HG03354 (cell line): Measurements from ENCODE around the gene ARSJ.
A peak's percentile ranks its signal among the peaks of the same experiment; 100 is the strongest.
"Not testable (repeated sequence)": the region's sequence is repeated elsewhere in the genome, so short reads cannot be mapped to it uniquely, and the experiment has no call there.

Experiments
- ATAC-seq: cut with Tn5 transposase; IDR thresholded peaks from one replicate; pipeline ENCODE4 v1.9.1; 2021; ENCODE audit warnings: mild to moderate bottlenecking; ENCODE audit not compliant: unreplicated experiment, poor library complexity, severe bottlenecking

Gene ARSJ

DNA sequence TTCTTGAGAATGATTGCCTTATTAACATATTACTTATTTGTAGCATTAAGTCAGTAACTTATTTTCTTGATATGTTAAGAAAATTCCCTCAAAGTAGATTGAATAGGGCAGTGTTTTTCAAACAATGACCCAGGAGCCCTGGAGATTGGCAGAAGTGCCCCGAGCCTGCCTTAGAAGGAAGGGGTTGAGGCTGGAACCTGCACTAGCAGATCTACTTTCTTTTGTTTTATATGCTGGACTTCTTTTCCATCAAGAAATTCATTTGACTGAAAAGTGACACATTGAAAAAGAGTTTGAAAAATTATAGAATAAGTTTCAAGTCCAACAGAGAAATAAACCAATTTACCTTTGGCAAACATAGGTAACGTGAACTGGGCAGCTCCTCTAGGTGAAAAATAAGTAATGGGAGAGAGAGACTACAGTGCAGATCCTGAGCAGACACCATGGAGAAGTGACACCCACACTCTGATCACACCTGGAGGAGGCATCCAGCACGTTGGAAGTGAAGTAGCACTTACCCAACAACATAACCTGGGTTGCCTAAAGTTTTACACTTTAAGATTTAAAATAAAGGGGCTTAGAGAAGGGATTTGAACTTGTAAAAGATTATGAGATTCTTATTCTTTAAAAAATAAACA lies 18.6 kb downstream of the ARSJ start:
- ATAC-seq = no peak

DNA sequence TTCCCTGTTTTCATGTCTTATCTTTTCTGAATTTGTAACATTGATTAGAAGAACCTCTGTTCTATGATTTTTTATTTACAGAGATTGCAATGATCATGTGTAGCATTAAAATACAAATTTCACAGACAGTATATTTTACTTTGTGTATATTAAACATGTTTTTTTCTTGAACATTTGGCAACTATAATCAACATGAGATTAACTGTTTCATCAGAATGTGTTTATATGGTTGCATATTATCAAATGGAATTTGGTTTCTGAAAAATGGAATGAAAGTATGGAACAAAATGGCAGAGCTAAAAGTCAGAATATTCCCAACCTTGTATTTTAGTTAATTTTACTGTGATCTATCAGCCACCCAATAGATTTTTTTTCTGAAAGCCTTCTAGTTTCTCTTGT lies 19.9 kb downstream of the ARSJ start:
- no peak for ATAC-seq

DNA sequence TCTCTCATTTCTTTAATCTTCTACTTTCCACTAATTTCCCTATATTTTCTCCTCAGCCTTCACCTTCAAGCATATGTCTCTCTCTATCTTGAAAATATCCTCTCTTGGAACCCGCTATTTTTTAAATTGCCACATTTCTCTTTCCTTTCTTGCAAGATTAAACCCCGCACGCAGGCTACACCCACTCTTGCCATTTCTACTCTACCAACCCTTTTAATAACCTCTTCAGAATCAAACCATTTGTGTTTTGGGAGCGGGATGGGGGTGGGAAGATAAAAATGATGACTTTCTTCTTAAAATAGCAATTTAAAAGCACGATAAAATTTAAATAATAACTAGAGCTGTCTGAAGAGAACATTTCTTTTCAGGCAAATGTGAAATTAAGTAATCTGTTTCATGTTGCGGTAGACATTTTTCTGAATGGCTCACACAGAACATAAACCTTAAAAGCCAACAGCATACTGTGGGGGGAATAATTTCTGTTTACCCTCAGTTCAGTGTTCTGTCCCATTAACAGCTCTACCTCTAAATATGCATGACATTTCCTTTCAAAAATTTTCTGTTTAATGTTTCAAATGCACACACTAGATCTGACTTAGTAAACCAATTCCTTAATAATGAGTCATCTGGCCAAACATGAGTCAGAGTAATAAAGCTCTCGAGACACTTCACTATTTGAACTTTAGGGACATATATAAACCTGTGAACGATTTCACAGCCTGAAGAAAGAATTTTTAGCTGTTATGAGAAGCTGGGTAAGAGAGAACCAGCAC lies 20.5 kb downstream of the ARSJ start:
- no peak for ATAC-seq

DNA sequence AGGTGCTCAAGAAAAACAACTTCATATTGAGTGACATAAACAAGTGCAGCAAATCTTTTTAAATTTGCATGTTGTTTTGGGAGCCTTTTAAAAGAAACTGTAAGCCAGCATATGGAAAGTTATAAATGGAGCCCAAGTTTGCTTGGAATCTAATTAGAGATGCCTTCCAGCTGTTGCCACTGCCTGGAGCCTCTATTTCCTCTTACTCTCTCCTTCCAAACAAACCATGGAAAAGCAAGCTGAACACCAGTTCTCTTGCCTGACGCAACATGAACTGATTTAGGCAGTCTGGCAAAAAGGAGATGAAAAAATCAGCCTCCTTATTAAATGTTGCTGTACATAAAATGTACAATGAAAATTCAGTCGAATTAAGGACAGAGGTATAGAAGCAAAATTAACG lies 21.5 kb downstream of the ARSJ start:
- no peak for ATAC-seq

DNA sequence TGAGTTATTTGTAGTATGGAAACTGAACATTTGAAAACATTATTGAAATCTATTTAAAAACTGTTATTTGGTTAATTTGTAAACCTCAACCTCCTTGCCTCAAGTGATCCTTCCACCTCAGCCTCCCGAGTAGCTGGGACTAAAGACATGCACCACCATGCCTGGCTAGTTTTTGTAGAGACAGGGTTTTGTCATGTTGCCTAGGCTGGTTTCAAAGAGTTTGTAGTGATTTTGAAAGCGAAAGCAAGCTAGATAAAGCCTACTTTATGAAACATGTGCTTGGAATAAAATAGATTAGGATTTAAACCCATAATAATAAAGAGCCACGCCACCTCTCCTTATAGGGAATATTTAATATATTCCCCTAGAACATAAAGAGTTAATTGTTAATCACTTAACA lies 23.5 kb downstream of the ARSJ start:
- ATAC-seq = peak; percentile 62

DNA sequence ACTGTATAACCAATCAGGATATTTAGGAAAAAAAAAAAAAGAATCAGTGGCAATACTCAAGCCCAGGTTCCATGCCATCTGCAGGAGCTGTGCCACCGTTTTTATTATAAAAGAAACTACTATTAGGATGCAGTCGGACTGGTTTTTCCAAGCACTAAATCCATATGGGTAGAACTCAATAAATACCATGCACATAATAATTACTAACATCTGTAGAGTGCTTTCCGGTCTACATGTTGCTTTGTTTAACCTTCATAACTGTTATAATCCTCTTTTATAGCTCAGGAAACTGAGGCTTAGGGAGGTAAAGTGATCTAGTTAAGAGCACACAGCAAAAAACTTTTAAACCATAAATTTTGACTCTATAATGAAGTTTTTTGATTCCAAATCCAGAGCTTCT lies 24.0 kb downstream of the ARSJ start:
- no peak for ATAC-seq

DNA sequence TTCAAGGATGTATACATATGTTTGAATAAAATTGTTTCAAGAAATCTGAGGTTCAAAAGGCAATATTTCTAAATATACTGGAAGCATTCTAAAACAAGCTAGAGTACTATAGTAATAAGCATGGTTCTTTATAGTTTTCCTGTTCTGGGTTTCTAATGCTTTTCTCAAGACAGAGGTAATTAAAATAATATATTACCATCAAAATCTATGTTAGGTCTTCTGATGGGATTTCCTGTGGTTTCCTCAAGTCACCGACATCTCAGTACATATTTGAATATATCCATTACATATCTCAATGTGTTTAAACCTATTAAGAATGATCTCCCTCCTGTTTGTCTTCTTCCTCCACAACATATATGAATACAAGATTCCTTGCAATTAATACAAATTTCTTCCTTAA lies 25.6 kb downstream of the ARSJ start:
- ATAC-seq = no peak

GRCh38 chr4:113952452-113953029 lies 26.9 kb downstream of the ARSJ start:
- peak; percentile 93 for ATAC-seq

- no peak for ATAC-seq
Measured at GRCh38 chr4:113951263-113951662, 28.2 kb downstream of the ARSJ start.

DNA sequence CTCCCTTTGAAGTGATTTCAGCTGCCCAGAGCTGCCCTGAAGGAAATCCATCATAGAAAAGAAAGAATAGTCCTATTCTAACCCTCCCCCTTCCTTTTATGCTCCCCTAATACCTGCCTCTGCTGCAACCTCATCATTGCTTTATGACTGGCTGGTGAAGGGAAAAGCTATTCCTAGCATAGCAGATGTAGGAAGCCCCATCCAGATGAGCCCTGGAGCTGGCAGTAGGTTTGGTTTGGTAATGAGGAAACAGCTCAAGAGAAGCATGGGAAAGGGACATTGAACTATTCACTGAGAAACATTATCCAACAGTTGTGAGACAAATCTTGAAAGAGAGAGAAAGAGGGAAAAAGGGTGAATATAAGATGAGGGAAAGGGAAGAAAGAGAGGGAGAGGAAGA lies 29.2 kb downstream of the ARSJ start:
- ATAC-seq = no peak

DNA sequence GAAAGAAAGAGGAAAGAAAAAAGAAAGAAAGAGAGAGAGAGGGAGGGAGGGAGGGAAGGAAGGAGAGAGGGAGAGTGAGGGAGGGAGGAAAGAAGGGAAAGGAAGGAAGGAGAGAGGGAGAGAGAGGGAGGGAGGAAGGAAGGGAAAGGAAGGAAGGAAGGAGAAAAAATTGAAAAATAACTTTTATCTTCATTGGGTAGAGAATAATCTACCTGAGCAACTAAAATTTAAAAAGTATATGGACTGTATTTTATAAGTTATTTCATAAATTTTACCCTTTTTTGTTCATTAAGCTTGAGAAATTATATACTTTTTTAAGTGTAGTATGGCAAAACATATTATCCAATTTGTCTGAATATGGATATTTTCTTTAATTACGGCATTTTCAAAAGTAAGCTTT lies 32.0 kb downstream of the ARSJ start:
- ATAC-seq = no peak

- ATAC-seq = no peak
Measured at GRCh38 chr4:113945906-113946305, 33.5 kb downstream of the ARSJ start.

DNA sequence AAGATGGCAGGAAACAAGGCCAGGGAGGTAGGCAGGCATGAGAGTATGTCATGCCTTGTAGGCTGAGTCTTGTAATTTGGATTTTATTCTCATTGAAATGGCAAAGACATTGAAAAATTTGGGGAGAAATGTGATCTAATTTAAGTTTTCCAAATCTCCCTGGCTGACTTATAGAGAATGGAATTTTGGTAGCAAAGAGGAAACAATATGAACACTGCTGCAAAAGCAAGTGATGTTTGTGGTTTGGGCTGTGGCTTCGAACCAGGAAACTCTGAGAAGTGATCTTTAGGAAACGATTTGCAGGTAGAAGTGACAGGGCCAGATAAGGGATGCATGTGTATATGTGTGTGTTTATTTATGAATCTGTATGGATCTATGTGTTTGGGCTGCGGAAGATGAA lies 35.6 kb downstream of the ARSJ start:
- no peak for ATAC-seq

GRCh38 chr4:113943085-113943484 lies 36.4 kb downstream of the ARSJ start:
- no peak for ATAC-seq

DNA sequence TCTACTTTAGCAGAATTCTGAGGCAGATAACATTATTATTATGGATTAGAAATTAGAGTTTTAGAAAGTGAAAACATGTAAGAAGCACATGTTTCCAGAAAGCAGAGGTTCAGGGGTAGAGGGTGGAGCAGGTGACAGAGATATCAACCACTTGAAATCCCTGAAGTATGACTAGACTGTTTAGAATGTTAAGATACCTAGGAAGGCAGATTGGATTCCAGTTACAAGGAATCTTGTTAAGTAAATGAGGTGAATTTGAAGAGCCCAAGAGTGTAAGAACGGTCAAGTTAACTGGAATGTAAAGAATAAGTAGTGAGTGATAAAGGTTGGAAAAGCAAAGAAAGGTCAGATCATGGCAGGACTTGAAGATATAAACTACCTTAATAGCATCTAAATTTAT lies 37.6 kb downstream of the ARSJ start:
- ATAC-seq = no peak

- ATAC-seq = not testable (repeated sequence)
Measured at GRCh38 chr4:113940103-113940502, 39.3 kb downstream of the ARSJ start.

DNA sequence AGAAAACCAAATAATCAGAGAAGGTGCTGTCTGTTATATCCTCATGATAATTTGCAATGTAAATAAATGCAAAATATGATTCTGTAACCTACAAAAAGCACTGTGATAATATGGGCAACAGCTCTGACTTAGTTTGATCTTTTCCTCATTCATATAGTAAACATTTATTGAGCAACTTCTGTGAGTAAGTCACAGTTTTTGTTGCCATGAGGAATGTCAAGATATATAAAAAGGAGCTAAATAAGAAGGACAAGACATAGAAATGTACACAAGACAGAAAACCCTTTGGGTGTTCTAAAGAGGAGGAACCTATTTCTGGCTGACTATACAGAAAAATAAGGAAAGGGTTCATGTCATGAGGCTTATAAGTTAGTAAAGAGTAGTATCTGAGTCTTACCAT lies 44.3 kb downstream of the ARSJ start:
- no peak for ATAC-seq

- not testable (repeated sequence) for ATAC-seq
Measured at GRCh38 chr4:113924706-113925105, 54.7 kb downstream of the ARSJ start.

DNA sequence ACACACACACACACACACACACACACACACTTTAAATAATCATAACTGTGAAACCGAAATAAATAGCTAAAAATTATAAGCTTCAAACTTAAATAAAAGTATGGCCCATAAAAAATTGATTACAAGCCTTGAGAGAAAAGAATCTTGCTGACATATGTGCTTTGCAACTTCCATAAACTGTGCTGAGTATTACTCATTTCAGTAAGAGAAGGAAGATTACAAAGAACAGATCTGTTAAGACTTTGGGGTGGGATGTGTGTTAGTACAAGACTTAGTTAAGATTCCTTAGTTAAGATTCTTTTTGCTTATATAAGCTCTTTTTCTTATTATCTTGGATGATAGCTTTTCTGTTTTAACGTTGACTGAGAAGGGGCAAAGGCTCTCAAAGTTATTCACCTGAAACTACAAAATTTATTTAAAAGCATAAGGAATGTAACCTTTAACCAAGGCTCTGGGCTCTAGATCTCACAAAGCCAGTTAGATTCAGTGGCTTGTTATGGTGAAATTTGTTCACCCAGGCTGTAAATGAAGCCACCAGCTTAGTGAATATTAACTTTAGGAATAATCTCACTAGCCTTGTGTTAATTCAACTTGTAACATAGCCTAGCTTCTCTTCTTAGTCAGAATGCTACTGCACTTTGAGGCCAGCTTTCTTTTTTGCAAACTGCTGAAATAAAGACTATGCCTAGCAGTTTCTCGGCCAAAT lies 58.2 kb downstream of the ARSJ start:
- peak; percentile 62 for ATAC-seq

DNA sequence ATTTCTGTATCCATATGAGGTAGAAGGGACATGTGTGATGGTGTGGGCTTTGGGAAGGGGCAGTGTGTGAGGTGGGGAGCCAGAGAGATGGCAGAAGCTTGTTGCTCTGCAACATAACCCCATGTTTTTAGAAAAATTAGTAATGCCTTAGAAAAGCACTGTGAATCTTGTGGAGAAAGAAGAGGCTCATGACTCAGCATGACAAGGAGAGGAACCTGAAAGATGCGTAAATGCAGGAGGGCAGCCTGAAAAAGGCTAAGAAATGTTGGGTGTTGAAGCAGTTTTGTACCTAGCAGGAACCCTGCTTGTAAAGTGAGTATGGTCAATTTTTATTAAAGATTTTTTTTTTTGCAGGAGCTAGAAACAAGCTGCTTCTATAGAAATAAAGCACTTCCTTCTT lies 59.8 kb downstream of the ARSJ start:
- ATAC-seq = no peak

- no peak for ATAC-seq
Measured at GRCh38 chr4:113919145-113919544, 60.3 kb downstream of the ARSJ start.
